IMR-90 (cell line): ENCODE results near the gene IL23R. TPM values are rescaled to one million over a fixed set of nuclear protein-coding genes. Genes with fewer than 3 reads are reported as not detected.

Experiments used
- ATAC-seq: fragments of 200-7000 bp; cut with Tn5 transposase; 2 replicates; pipeline ENCODE4 v1.9.1; 2020; ENCODE audit warnings: low read depth, mild to moderate bottlenecking, moderate library complexity
- BruUV-seq: library from RNA; stranded (reverse); fragments of 400-500 nt; replicated peaks from 2 replicates; lab custom pipeline; 2021; lab: Mats Ljungman, UMichigan
- CTCF ChIA-PET: fragments of 300-600 bp; formaldehyde crosslinking; extraction: SDS; loops from one replicate; lab custom pipeline; 2021; ENCODE audit warnings: antibody characterized with exemption; lab: Yijun Ruan, JAX
- POLR2A ChIA-PET: fragments of 300-600 bp; sonication (Branson Sonifier 250); formaldehyde crosslinking; loops from one replicate; lab custom pipeline; 2022; ENCODE audit warnings: antibody characterized with exemption; ENCODE audit not compliant: unreplicated experiment; lab: Charles Lee
- DNase-seq: peaks from one replicate; pipeline ENCODE4 v3.0.0; 2013
- H2AFZ ChIP-seq: replicated peaks from 2 replicates; pipeline ENCODE3; 2013; ENCODE audit warnings: low read length, mild to moderate bottlenecking; ENCODE audit not compliant: poor library complexity
- H2AK5ac ChIP-seq: 2 replicates; pipeline ENCODE4 v1.6.1; 2013; ENCODE audit warnings: low read depth, low read length, inconsistent platforms
- H2AK9ac ChIP-seq: replicated peaks from 2 replicates; pipeline ENCODE3; 2013; ENCODE audit warnings: mild to moderate bottlenecking, low read depth, low read length, moderate library complexity; ENCODE audit not compliant: poor library complexity
- H2BK120ac ChIP-seq: 2 replicates; pipeline ENCODE4 v1.6.1; 2013; ENCODE audit warnings: low read depth, low read length, inconsistent platforms
- H2BK15ac ChIP-seq: 3 replicates; pipeline ENCODE4 v1.6.1; 2013; ENCODE audit warnings: low read depth, low read length, inconsistent platforms
- H2BK20ac ChIP-seq: 2 replicates; pipeline ENCODE4 v1.6.1; 2013; ENCODE audit warnings: low read depth, mild to moderate bottlenecking, inconsistent platforms, low read length, moderate library complexity
- H2BK5ac ChIP-seq: 2 replicates; pipeline ENCODE4 v1.6.1; 2013; ENCODE audit warnings: mild to moderate bottlenecking, low read depth, low read length, inconsistent platforms; ENCODE audit not compliant: poor library complexity, severe bottlenecking
- H3K14ac ChIP-seq: replicated peaks from 2 replicates; pipeline ENCODE4 v1.6.1; 2013; ENCODE audit warnings: low read depth, low read length, inconsistent platforms
- H3K18ac ChIP-seq: 2 replicates; pipeline ENCODE4 v1.6.1; 2013; ENCODE audit warnings: low read depth, low read length, control low read depth
- H3K23ac ChIP-seq: 2 replicates; pipeline ENCODE4 v1.6.1; 2013; ENCODE audit warnings: low read depth, low read length, inconsistent platforms
- H3K27ac ChIP-seq: 2 replicates; pipeline ENCODE4 v1.5.1; 2013; ENCODE audit warnings: mild to moderate bottlenecking, control low read depth, low read length; ENCODE audit not compliant: insufficient read depth
- H3K27me3 ChIP-seq: 2 replicates; pipeline ENCODE4 v1.6.1; 2013; ENCODE audit warnings: low read length; ENCODE audit not compliant: control insufficient read depth, insufficient read depth
- H3K36me3 ChIP-seq: 2 replicates; pipeline ENCODE4 v1.6.1; 2013; ENCODE audit warnings: low read length, mixed read lengths; ENCODE audit not compliant: control insufficient read depth, insufficient read depth
- H3K4ac ChIP-seq: 2 replicates; pipeline ENCODE4 v1.6.1; 2013; ENCODE audit warnings: low read depth, low read length, inconsistent platforms
- H3K4me1 ChIP-seq: 2 replicates; pipeline ENCODE4 v1.6.1; 2013; ENCODE audit warnings: low read length, mixed read lengths; ENCODE audit not compliant: control insufficient read depth, insufficient read depth
- H3K4me2 ChIP-seq: 2 replicates; pipeline ENCODE4 v1.6.1; 2013; ENCODE audit warnings: low read depth, mild to moderate bottlenecking, control low read depth, low read length, moderate library complexity
- H3K4me3 ChIP-seq: 2 replicates; pipeline ENCODE4 v1.5.1; 2013; ENCODE audit warnings: low read depth, mild to moderate bottlenecking, control low read depth, low read length, moderate library complexity; ENCODE audit not compliant: insufficient read depth
- H3K56ac ChIP-seq: 2 replicates; pipeline ENCODE4 v1.6.1; 2013; ENCODE audit warnings: low read length, inconsistent platforms; ENCODE audit not compliant: insufficient read depth; ENCODE audit errors: extremely low read depth
- H3K79me1 ChIP-seq, 2 experiments: 2 replicates each; pipeline ENCODE4 v1.6.1; 2013; ENCODE audit warnings: low read length in 2 of 2, inconsistent platforms in 1 of 2, low read depth in 1 of 2
- H3K9ac ChIP-seq: 2 replicates; pipeline ENCODE4 v1.6.1; 2013; ENCODE audit warnings: low read depth, low read length, control low read depth
- H3K9me1 ChIP-seq: 2 replicates; pipeline ENCODE4 v1.6.1; 2013; ENCODE audit warnings: low read length, inconsistent platforms; ENCODE audit not compliant: insufficient read depth
- H3K9me3 ChIP-seq: 2 replicates; pipeline ENCODE4 v1.6.1; 2013; ENCODE audit warnings: low read length; ENCODE audit not compliant: control insufficient read depth, insufficient read depth
- H4K20me1 ChIP-seq: 2 replicates; pipeline ENCODE4 v1.6.1; 2013; ENCODE audit warnings: low read length, inconsistent platforms; ENCODE audit not compliant: insufficient read depth
- H4K5ac ChIP-seq: 2 replicates; pipeline ENCODE4 v1.6.1; 2013; ENCODE audit warnings: mild to moderate bottlenecking, low read depth, low read length, control low read depth
- H4K8ac ChIP-seq, 2 experiments: 2 replicates each; pipeline ENCODE4 v1.6.1; 2013; ENCODE audit warnings: low read depth in 2 of 2, low read length in 2 of 2, control low read depth in 1 of 2, inconsistent platforms in 1 of 2
- H4K91ac ChIP-seq: 2 replicates; pipeline ENCODE4 v1.6.1; 2013; ENCODE audit warnings: low read depth, low read length, inconsistent platforms; ENCODE audit not compliant: insufficient read depth
- BHLHE40 ChIP-seq: fragments of 150-350 bp; IDR thresholded peaks from 2 replicates; pipeline ENCODE4 v1.6.1; 2016; ENCODE audit warnings: mild to moderate bottlenecking, low read depth, low read length
- ELK1 ChIP-seq: fragments of 150-350 bp; IDR thresholded peaks from 2 replicates; pipeline ENCODE4 v1.6.1; 2016; ENCODE audit warnings: low read depth, mild to moderate bottlenecking, low read length, moderate library complexity, borderline replicate concordance
- MAFK ChIP-seq: IDR thresholded peaks from 2 replicates; pipeline ENCODE4 v1.6.1; 2012; ENCODE audit warnings: low read depth, low read length, improper control_type of control experiment
- POLR2A ChIP-seq: IDR thresholded peaks from 2 replicates; pipeline ENCODE4 v1.6.1; 2012; ENCODE audit warnings: mild to moderate bottlenecking, low read depth, low read length
- RAD21 ChIP-seq: IDR thresholded peaks from 2 replicates; pipeline ENCODE4 v1.6.1; 2012; ENCODE audit warnings: low read length, improper control_type of control experiment
- RCOR1 ChIP-seq: IDR thresholded peaks from 2 replicates; pipeline ENCODE4 v1.6.1; 2012; ENCODE audit warnings: mild to moderate bottlenecking, low read length, improper control_type of control experiment; ENCODE audit not compliant: insufficient replicate concordance
- WGBS, 2 experiments: methylation state at CpG; one replicate each; pipeline versions ENCODE4 v1.1.5 to v1.1.7; 2013; ENCODE audit warnings: missing lambda C conversion rate in 2 of 2; ENCODE audit not compliant: insufficient read length in 1 of 2; ENCODE audit errors: extremely low coverage in 2 of 2; 5-methylcytosine and 5-hydroxymethylcytosine counted together
- dilution Hi-C: fragments of 300-500 bp; cut with HindIII; formaldehyde crosslinking; loops from one replicate; pipeline ENCODE4 v1.14.3; 2018; ENCODE audit warnings: low sequenced_read_pairs; ENCODE audit not compliant: unreplicated experiment
- in situ Hi-C: fragments of 300-500 bp; cut with MboI; formaldehyde crosslinking; loops from 3 replicates; pipeline ENCODE4 v1.14.3; 2019; ENCODE audit warnings: low sequenced_read_pairs, inconsistent platforms, mixed read lengths
- intact Hi-C: fragments of 100-400 bp; cut with micrococcal nuclease; formaldehyde crosslinking; loops from 2 replicates; pipeline ENCODE4 v1.10.0; 2022
- polyA plus RNA-seq, 3 experiments: library from polyadenylated mRNA; depleted of rRNA; stranded (reverse); fragments of >200 nt; gene quantifications; 2 replicates each; pipeline ENCODE4 v1.2.3, GENCODE V29; 2012; ENCODE audit warnings: low replicate concordance in 1 of 3
- total RNA-seq: library from RNA; depleted of rRNA; stranded (reverse); fragments of >200 nt; gene quantifications from 2 replicates; pipeline ENCODE4 v1.2.3, GENCODE V29; 2012

IL23R gene
- total and polyA plus RNA-seq, 2 of the 4 experiments (the other 2 are of a cell fraction) = not detected

GRCh38 chr1:67217938-67218337 is 51.7 kb downstream of the IL23R start:
- DNase-seq = no peak
- H3K27me3 ChIP-seq = no peaks in the 10 kb centered on the region; the same call in 1 of the 2 replicates
- no peaks in the 10 kb centered on the region for H3K4me1 ChIP-seq
- no peak overlapping the region for H2BK15ac ChIP-seq
- no peak overlapping the region for H3K27ac ChIP-seq
- no peak overlapping the region for H2AK9ac ChIP-seq
- H4K8ac ChIP-seq = no peak overlapping the region
- H4K20me1 ChIP-seq = no peaks in the 10 kb centered on the region
- H4K91ac ChIP-seq = no peak overlapping the region
- BruUV-seq = no TSS peak
- dilution Hi-C loops (no loop called here), intact Hi-C loops (no loop called here), in situ Hi-C loops (no loop called here)
- H3K14ac ChIP-seq = no peak overlapping the region
- no peak overlapping the region for H3K4ac ChIP-seq
- ChIA-PET POLR2A (no interaction called here), CTCF (no interaction called here)
- H3K4me2 ChIP-seq = no peak overlapping the region
- no peak overlapping the region for H3K23ac ChIP-seq
- H3K36me3 ChIP-seq = no peaks in the 10 kb centered on the region
- no peak for ATAC-seq
- H3K9me1 ChIP-seq = no peaks in the 10 kb centered on the region
- no peak overlapping the region for H2AFZ ChIP-seq
- TF ChIP-seq ELK1 = no peak
- TF ChIP-seq BHLHE40 = no peak
- TF ChIP-seq RAD21 = no peak
- TF ChIP-seq MAFK = no peak
- no peak for TF ChIP-seq POLR2A
- TF ChIP-seq RCOR1 = no peak
- H3K56ac ChIP-seq = no peak overlapping the region
- no peak overlapping the region for H2AK5ac ChIP-seq
- no peak overlapping the region for H3K9ac ChIP-seq
- H2BK20ac ChIP-seq = no peak overlapping the region
- H3K4me3 ChIP-seq = no peak overlapping the region
- no peaks in the 10 kb centered on the region for H3K9me3 ChIP-seq
- H3K18ac ChIP-seq = no peak overlapping the region
- H4K5ac ChIP-seq = no peak overlapping the region
- H2BK5ac ChIP-seq = no peak overlapping the region
- H3K79me1 ChIP-seq = no peaks in the 10 kb centered on the region
- WGBS, 2 experiments = no CpG with 5 or more reads among the region's 1 CpG
- H2BK120ac ChIP-seq = no peak overlapping the region
